Measurements from ENCODE around the gene MLLT1.

DNA sequence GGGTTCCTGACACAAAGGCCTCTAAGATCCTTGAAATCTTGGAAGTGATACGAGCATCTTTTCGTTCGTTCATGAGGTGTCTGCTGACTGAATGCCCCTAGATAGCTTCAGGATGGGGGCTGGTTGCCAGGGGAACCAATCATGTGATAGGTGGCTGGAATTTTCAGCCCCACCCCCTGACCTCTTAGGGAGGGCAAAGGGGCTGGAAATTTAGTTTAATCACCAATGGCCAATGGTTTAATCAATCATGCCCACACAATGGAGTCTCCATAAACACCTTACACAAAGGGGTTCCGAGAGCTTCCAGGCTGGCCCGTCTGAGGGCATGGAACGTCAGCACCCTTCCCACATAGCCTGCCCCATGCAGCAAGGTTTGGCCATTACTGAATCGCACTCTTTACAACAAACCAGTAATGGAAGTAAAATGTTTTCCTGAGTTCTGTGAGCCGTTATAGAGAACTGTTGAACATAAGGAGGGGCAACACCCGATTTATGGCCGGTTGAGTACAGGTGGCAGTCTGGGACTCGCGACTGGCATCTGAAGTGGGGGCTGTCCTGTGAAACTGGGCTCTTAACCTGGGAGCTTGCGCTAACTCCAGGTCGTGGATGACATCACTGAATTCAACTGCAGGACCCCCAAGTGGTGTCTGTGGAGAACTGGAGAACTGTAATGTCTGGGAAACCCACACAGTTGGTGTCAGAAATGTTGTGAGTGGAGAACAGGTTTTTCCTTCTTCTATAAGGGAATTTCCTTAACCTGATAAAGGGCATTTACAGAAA, 25.6 kb downstream of the MLLT1 start:
- TF ChIP-seq POLR2A (IDR thresholded peaks at IDR 0.05; ENCODE audit: low read depth) (no peak), POLR2AphosphoS5 (IDR thresholded peaks at IDR 0.05) (no peak)
- TF ChIP-seq, protein P1, sequence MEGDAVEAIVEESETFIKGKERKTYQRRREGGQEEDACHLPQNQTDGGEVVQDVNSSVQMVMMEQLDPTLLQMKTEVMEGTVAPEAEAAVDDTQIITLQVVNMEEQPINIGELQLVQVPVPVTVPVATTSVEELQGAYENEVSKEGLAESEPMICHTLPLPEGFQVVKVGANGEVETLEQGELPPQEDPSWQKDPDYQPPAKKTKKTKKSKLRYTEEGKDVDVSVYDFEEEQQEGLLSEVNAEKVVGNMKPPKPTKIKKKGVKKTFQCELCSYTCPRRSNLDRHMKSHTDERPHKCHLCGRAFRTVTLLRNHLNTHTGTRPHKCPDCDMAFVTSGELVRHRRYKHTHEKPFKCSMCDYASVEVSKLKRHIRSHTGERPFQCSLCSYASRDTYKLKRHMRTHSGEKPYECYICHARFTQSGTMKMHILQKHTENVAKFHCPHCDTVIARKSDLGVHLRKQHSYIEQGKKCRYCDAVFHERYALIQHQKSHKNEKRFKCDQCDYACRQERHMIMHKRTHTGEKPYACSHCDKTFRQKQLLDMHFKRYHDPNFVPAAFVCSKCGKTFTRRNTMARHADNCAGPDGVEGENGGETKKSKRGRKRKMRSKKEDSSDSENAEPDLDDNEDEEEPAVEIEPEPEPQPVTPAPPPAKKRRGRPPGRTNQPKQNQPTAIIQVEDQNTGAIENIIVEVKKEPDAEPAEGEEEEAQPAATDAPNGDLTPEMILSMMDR (IDR thresholded peaks at IDR 0.05) = no peak
